ENCODE data around the gene CCDC33. TPM values are rescaled to one million over a fixed set of nuclear protein-coding genes. Genes with fewer than 3 reads are reported as not detected.

Gene CCDC33
- total and polyA plus RNA-seq, 10 of the 15 experiments (the other 5 are each of a cell fraction or from before 2014, with no cell fraction given), result 0.57 to 5.8 (median 4.3) TPM

DNA sequence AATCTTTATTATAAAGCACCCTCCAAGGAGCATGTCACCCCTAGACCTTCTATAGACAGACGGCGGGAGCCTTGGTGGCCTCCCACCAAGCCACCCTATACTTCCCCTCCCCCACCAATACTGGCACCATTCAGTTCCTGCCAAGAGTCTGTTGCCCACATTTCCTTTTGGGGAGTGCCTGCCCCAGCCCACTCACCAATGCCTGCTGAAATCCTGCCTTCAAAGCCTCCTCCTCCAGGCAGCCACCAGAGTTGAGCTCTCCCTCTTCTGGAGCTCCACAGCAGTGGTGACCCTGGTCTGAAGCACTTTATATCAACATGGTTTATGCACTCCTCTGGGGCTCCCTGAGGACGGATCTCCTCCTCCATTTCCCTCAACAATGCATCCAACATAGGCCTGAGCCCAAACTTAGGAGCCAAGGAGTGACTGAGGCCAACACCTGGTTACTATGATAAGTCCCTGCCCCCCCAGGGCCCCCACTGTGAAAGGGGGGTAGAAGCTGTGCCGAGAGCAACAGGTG, 8.8 kb downstream of the CCDC33 start:
- ATAC-seq (no peak), DNase-seq (ENCODE audit: low read depth, low spot score) (no peak), FAIRE-seq (no peak)
- no peak overlapping the region for H3K9ac ChIP-seq (ENCODE audit: control insufficient read depth, insufficient read depth, low read length)
- H3K4me3 ChIP-seq, result no peak overlapping the region
- BruUV-seq (replicated peaks), result no TSS peak
- H3K79me2 ChIP-seq (ENCODE audit: control insufficient read depth, insufficient read depth, low read length), result no peaks in the 10 kb centered on the region
- SMC1A ChIA-PET (ENCODE audit: uncharacterized antibody, unreplicated experiment), result no interaction called here
- H3K27me3 ChIP-seq (replicated peaks in 1 of 2; ENCODE audit: control insufficient read depth in 2 of 2, insufficient read depth in 2 of 2, low read length in 1 of 2), result no peaks in the 10 kb centered on the region; a peak in 1 of 4 replicates
- in situ Hi-C loops (cut with MboI), result no loop called here
- no peak overlapping the region for H2AFZ ChIP-seq (ENCODE audit: control insufficient read depth, low read depth, low read length)
- no peak for TF ChIP-seq EGR1 (IDR thresholded peaks at IDR 0.05; ENCODE audit: borderline replicate concordance in 1 of 2, low read depth in 2 of 2, low read length in 2 of 2)
- TF ChIP-seq CBX5 (IDR thresholded peaks at IDR 0.05; ENCODE audit: low read depth), result no peak
- TF ChIP-seq POU2F2 (IDR thresholded peaks at IDR 0.05; ENCODE audit: borderline replicate concordance, low read depth, low read length), result no peak
- no peak for TF ChIP-seq MXI1 (IDR thresholded peaks at IDR 0.05; ENCODE audit: low read depth, low read length)
- TF ChIP-seq CHD1 (IDR thresholded peaks at IDR 0.05; ENCODE audit: low read depth, low read length), result no peak
- TF ChIP-seq TCF12 (IDR thresholded peaks at IDR 0.05; ENCODE audit: low read depth, low read length), result no peak
- no peak for TF ChIP-seq BRCA1 (IDR thresholded peaks at IDR 0.05; ENCODE audit: low read depth, low read length)
- no peak for TF ChIP-seq FOS (IDR thresholded peaks at IDR 0.05; ENCODE audit: borderline replicate concordance, extremely low read depth, insufficient read length)
- no peak for TF ChIP-seq ZNF622 (IDR thresholded peaks at IDR 0.05)
- no peak for TF ChIP-seq ESRRA (IDR thresholded peaks at IDR 0.05; ENCODE audit: low read length)
- no peak for TF ChIP-seq RAD21 (IDR thresholded peaks at IDR 0.05; ENCODE audit: insufficient read depth, low read depth, low read length)
- H3K27ac ChIP-seq (ENCODE audit: control insufficient read depth, insufficient read depth), result no peak overlapping the region
- no peaks in the 10 kb centered on the region for H3K36me3 ChIP-seq (ENCODE audit: control insufficient read depth in 2 of 2, insufficient read depth in 2 of 2, low read length in 1 of 2)
- no peaks in the 10 kb centered on the region; the same call in 1 of the 2 replicates for H3K4me1 ChIP-seq (ENCODE audit: control insufficient read depth, insufficient read depth, low read length)
- intact Hi-C loops (cut with micrococcal nuclease; ENCODE audit: unreplicated experiment), result no loop called here
- H3K4me2 ChIP-seq (ENCODE audit: control insufficient read depth, insufficient read depth), result no peak overlapping the region
- H4K20me1 ChIP-seq (ENCODE audit: control insufficient read depth, insufficient read depth), result no peaks in the 10 kb centered on the region
- 47% methylated on average over 4 of the region's 4 CpGs for WGBS (ENCODE audit: insufficient coverage, insufficient replicate concordance, low lambda C conversion rate, missing lambda C conversion rate)
- CTCF ChIA-PET, result interaction anchor here (1.4 kb wide), 1 partner anchor 66 kb away, joined by 3 read pairs; no protein-coding TSS in a partner anchor
- RAD21 ChIA-PET (ENCODE audit: unreplicated experiment), result no interaction called here
- H3K9me3 ChIP-seq (replicated peaks; ENCODE audit: control insufficient read depth, insufficient read depth, low read length), result no peaks in the 10 kb centered on the region
- POLR2A ChIA-PET, result no interaction called here

Measured in GM12878 (cell line).